ENCODE data around the gene ATE1.

The ATE1 gene

GRCh38 chr10:121698902-121699301, 228.9 kb downstream of the ATE1 start:
- DNase-seq, result no peak

DNA sequence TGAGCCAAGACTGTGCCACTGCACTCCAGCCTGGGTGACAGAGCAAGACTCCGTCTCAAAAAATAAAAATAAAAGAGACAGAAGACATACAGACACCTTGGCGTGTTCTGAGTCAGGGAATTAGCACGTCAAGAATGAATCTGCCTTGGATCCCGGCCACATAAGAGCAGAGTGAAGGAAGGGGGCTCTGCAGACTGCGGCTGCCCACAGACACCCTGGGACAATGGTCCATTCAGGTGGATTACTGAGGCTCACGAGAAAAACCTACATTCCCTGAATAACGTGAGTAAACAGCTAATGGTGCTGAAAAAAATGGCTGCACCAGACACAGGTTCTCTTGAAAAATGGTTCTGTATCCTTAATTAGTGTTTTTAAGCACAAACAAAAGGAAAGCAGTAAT, 229.5 kb downstream of the ATE1 start:
- no peak for DNase-seq

DNA sequence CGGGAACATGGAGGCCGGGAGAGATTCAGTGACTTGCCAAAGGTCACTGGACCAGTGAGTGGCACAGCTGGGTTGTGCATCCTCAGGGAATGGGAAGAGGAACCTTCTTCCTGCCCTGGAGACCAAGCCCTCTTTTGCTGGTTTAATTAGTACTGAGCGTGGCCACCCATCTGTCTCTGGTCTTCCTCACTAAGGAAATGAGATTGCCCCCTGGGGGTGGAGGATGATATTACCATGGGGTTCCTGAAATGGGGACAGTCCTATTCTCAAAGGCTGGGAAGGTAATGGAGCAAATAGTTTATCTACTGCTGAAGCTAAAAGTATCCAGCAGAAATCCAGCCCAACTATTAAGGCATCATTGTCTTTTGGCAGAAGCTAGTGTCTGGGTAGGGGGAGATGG, 231.0 kb downstream of the ATE1 start:
- peak in 6 of 56 donors; percentile 1 to 28 (median 7) for DNase-seq

GRCh38 chr10:121695731-121696464, 231.9 kb downstream of the ATE1 start:
- DNase-seq, result peak in 17 of 56 donors; percentile 2 to 55 (median 17)

DNA sequence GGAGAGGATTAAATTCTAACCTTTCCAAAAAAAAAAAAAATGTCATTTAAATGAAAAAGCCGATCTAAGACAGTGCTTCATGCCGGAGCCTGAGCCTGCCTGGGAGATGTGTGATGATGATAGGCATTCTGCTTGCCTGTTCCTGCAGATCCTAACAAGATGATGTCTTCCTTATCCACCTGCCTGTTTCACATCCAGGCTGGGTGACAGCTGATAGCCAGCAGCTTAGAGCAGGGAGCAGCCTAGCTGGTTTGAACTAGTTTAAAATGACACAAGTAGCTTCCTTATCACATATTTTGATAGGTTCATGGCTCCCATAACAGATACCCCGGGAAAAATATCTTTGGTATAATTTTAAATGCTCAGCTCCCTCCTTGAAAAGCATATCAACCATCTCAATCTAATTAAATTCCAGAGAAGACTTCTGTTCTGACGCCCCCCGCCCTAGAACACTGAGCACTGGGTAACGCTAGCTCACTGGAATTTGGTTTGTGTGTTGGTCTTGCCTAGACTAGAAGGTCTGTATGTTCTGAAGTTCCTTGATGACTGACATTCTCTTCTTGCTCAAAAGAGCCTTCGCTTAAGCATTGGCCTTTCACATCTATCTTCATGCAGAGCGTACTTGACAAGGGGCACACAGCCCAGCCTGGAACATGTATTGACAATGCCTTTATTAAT, 232.7 kb downstream of the ATE1 start:
- DNase-seq, result no peak

GRCh38 chr10:121694327-121694965, 233.4 kb downstream of the ATE1 start:
- DNase-seq, result no peak

DNA sequence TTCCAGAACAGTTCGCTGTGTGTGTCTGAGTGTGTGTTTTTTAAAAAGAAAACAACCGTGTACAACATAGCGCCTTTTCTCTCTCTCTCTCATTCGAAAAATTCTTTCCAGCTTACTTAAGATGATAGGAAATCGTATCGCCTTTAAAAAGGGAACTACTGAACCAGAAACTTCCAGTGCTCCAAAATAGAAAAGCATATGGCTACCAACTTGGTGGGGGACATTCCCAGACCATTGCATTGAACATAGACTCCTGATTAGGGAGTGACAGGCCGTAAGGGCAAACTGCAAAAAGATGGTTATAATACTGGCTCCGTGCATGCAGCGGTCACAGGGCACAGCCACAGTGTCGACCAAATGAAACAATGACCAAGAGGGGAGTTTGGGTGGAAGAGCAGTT, 235.2 kb downstream of the ATE1 start:
- DNase-seq, result no peak

DNA sequence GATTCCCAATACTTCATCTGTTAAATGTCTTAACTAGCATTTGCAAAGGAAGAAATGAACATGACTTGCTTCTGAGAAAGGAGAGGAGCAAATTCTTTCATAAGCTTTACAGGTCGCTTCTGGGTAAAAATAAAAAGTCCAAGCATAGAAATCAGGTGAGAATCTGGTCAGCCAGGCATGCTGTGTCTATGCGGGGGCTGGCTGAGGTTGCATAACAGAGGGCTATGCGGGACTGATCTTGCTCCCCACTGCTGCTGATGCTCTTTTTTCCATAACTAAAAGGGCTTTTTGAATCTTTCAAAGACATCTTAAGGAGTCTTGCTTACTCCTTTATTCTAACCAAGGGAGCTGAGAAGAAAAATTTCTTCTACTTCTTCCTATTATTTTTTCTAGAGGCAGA, 236.9 kb downstream of the ATE1 start:
- DNase-seq, result no peak

Measured in nucleus accumbens (tissue), 56 donors.